Measurements from ENCODE around the gene TOP2B.
A peak's percentile ranks its signal among the peaks of the same experiment; 100 is the strongest.

The TOP2B gene

GRCh38 chr3:25674670-25675069, 10.0 kb upstream of the TOP2B start:
- no peak for DNase-seq

GRCh38 chr3:25673738-25674298, 9.1 kb upstream of the TOP2B start:
- DNase-seq: no peak

- no peak for DNase-seq
Measured at GRCh38 chr3:25665315-25666280, 891 bp upstream of the TOP2B start.

- DNase-seq: peak; percentile 59
Measured at GRCh38 chr3:25663869-25664811, 567 bp downstream of the TOP2B start.

GRCh38 chr3:25663347-25663868, 1.3 kb downstream of the TOP2B start:
- DNase-seq: no peak

- no peak for DNase-seq
Measured at GRCh38 chr3:25662736-25663320, 1.9 kb downstream of the TOP2B start.

GRCh38 chr3:25661694-25662437, 2.8 kb downstream of the TOP2B start:
- no peak for DNase-seq

GRCh38 chr3:25658836-25659235, 5.9 kb downstream of the TOP2B start:
- no peak for DNase-seq

GRCh38 chr3:25657293-25657692, 7.4 kb downstream of the TOP2B start:
- DNase-seq: no peak

GRCh38 chr3:25655659-25656058, 9.0 kb downstream of the TOP2B start:
- no peak for DNase-seq

GRCh38 chr3:25654576-25654975, 10.1 kb downstream of the TOP2B start:
- DNase-seq: no peak

GRCh38 chr3:25653322-25653721, 11.4 kb downstream of the TOP2B start:
- no peak for DNase-seq

- no peak for DNase-seq
Measured at GRCh38 chr3:25652921-25653320, 11.8 kb downstream of the TOP2B start.

- DNase-seq: no peak
Measured at GRCh38 chr3:25648925-25649830, 15.5 kb downstream of the TOP2B start.

GRCh38 chr3:25648107-25648535, 16.6 kb downstream of the TOP2B start:
- no peak for DNase-seq

- DNase-seq: no peak
Measured at GRCh38 chr3:25635038-25635437, 29.7 kb downstream of the TOP2B start.

GRCh38 chr3:25633919-25634318, 30.8 kb downstream of the TOP2B start:
- no peak for DNase-seq

- no peak for DNase-seq
Measured at GRCh38 chr3:25631989-25632388, 32.7 kb downstream of the TOP2B start.

GRCh38 chr3:25621087-25621486, 43.6 kb downstream of the TOP2B start:
- no peak for DNase-seq

GRCh38 chr3:25620493-25620892, 44.2 kb downstream of the TOP2B start:
- no peak for DNase-seq

- no peak for DNase-seq
Measured at GRCh38 chr3:25619382-25619781, 45.3 kb downstream of the TOP2B start.

Data from activated gamma-delta T cell (primary cell).